H1 (cell line): ENCODE data around the gene CD48. TPM values are rescaled to one million over a fixed set of nuclear protein-coding genes. Genes with fewer than 3 reads are reported as not detected.

Experiments used
- CTCF ChIA-PET: fragments of 300-600 bp; sonication (Branson Sonifier 250); formaldehyde crosslinking; loops from one replicate; lab custom pipeline; 2021; ENCODE audit not compliant: partially characterized antibody; lab: Charles Lee
- POLR2A ChIA-PET: fragments of 300-600 bp; sonication (Branson Sonifier 250); formaldehyde crosslinking; loops from one replicate; lab custom pipeline; 2021; ENCODE audit warnings: inconsistent platforms; ENCODE audit not compliant: partially characterized antibody; lab: Charles Lee
- DNase-seq, 2 experiments: peaks; one replicate each; pipeline versions ENCODE4 v3.0.0 to v3.0.0-alpha.2; 2010 to 2022; ENCODE audit warnings: low spot score in 2 of 2, low read depth in 1 of 2, mixed read lengths in 1 of 2
- FAIRE-seq: peaks from 2 replicates; lab custom pipeline; 2011; peaks lifted over from hg19 to GRCh38; lab: Jason Lieb, UNC
- H2AFZ ChIP-seq: 2 replicates; pipeline ENCODE4 v1.8.1; 2012; ENCODE audit warnings: low read length, inconsistent platforms
- H2AK5ac ChIP-seq: 2 replicates; pipeline ENCODE4 v1.6.1; 2013; ENCODE audit warnings: low read depth, low read length
- H2BK120ac ChIP-seq: replicated peaks from 2 replicates; pipeline ENCODE3; 2013; ENCODE audit warnings: low read depth, low read length, inconsistent platforms
- H2BK12ac ChIP-seq: 2 replicates; pipeline ENCODE4 v1.6.1; 2013; ENCODE audit warnings: low read depth, low read length
- H2BK15ac ChIP-seq: 2 replicates; pipeline ENCODE4 v1.6.1; 2013; ENCODE audit warnings: low read length
- H2BK20ac ChIP-seq: 2 replicates; pipeline ENCODE4 v1.6.1; 2013; ENCODE audit warnings: low read length
- H2BK5ac ChIP-seq: 2 replicates; pipeline ENCODE4 v1.6.1; 2013; ENCODE audit warnings: low read depth, low read length
- H3K14ac ChIP-seq: 2 replicates; pipeline ENCODE4 v1.6.1; 2013; ENCODE audit warnings: inconsistent platforms; ENCODE audit not compliant: insufficient read length
- H3K18ac ChIP-seq: 2 replicates; pipeline ENCODE4 v1.6.1; 2013; ENCODE audit warnings: low read length; ENCODE audit errors: extremely low read depth
- H3K23ac ChIP-seq: 2 replicates; pipeline ENCODE4 v1.6.1; 2013; ENCODE audit warnings: inconsistent platforms; ENCODE audit not compliant: insufficient read length
- H3K23me2 ChIP-seq: 2 replicates; pipeline ENCODE4 v1.6.1; 2013; ENCODE audit warnings: low read depth, low read length
- H3K27ac ChIP-seq: 2 replicates; pipeline ENCODE4 v1.6.1; 2011; ENCODE audit warnings: low read depth, low read length, inconsistent platforms
- H3K27me3 ChIP-seq, 4 experiments: replicated peaks in 1 of 4; 1 replicate in 1 of 4; 2 replicates in 3 of 4; pipeline versions ENCODE4 v1.6.1 to v1.8.1; 2011 to 2013; ENCODE audit warnings: low read length in 3 of 4, mild to moderate bottlenecking in 3 of 4, inconsistent platforms in 2 of 4, mixed read lengths in 2 of 4, moderate library complexity in 1 of 4; ENCODE audit not compliant: control insufficient read depth in 3 of 4, insufficient read depth in 3 of 4; ENCODE audit errors: extremely low read depth in 1 of 4
- H3K36me3 ChIP-seq, 4 experiments: 2 replicates each; pipeline versions ENCODE4 v1.6.1 to v1.8.1; 2011 to 2013; ENCODE audit warnings: mild to moderate bottlenecking in 4 of 4, low read length in 3 of 4, moderate library complexity in 2 of 4, control low read depth in 1 of 4, inconsistent platforms in 1 of 4; ENCODE audit not compliant: insufficient read depth in 4 of 4, control insufficient read depth in 2 of 4
- H3K4ac ChIP-seq: replicated peaks from 2 replicates; pipeline ENCODE3; 2013; ENCODE audit warnings: low read length, low read depth, mixed read lengths, inconsistent platforms; ENCODE audit not compliant: insufficient read length
- H3K4me1 ChIP-seq, 4 experiments: replicated peaks in 1 of 4; 1 replicate in 1 of 4; 2 replicates in 3 of 4; pipeline versions ENCODE4 v1.6.1 to v1.8.1; 2011 to 2013; ENCODE audit warnings: low read length in 3 of 4, inconsistent platforms in 2 of 4, mixed read lengths in 1 of 4; ENCODE audit not compliant: insufficient read depth in 4 of 4, control insufficient read depth in 3 of 4
- H3K4me2 ChIP-seq, 2 experiments: 2 replicates each; pipeline versions ENCODE4 v1.6.1 to v1.8.1; 2011 to 2013; ENCODE audit warnings: low read depth in 2 of 2, low read length in 2 of 2, control low read depth in 1 of 2, inconsistent platforms in 1 of 2, mild to moderate bottlenecking in 1 of 2; ENCODE audit not compliant: insufficient read depth in 1 of 2
- H3K4me3 ChIP-seq, 4 experiments: fragments of 200-600, 300-600 bp in 1 of 4; sonication (generic), shearing (Covaris generic), sonication (Bioruptor Twin) in 1 of 4; 2 replicates each; pipeline versions ENCODE4 v1.5.1 to v1.8.1; 2011 to 2016; ENCODE audit warnings: low read length in 4 of 4, low read depth in 3 of 4, control low read depth in 2 of 4, inconsistent platforms in 2 of 4, mild to moderate bottlenecking in 2 of 4, mixed read lengths in 1 of 4, moderate library complexity in 1 of 4; ENCODE audit not compliant: insufficient read depth in 2 of 4; ENCODE audit errors: extremely low read depth in 1 of 4
- H3K56ac ChIP-seq: replicated peaks from 2 replicates; pipeline ENCODE3; 2013; ENCODE audit warnings: low read depth, mild to moderate bottlenecking, mixed read lengths, low read length, inconsistent platforms; ENCODE audit not compliant: insufficient read length
- H3K79me1 ChIP-seq: 2 replicates; pipeline ENCODE4 v1.6.1; 2013; ENCODE audit warnings: low read depth, low read length, control low read depth
- H3K79me2 ChIP-seq, 2 experiments: 2 replicates each; pipeline versions ENCODE4 v1.6.1 to v1.8.1; 2012 to 2013; ENCODE audit warnings: low read length in 2 of 2, mild to moderate bottlenecking in 2 of 2, inconsistent platforms in 1 of 2; ENCODE audit not compliant: insufficient read depth in 2 of 2, control insufficient read depth in 1 of 2
- H3K9ac ChIP-seq, 4 experiments: replicated peaks in 1 of 4; 1 replicate in 1 of 4; 2 replicates in 3 of 4; pipeline versions ENCODE4 v1.6.1 to v1.8.1; 2011 to 2013; ENCODE audit warnings: low read depth in 3 of 4, low read length in 3 of 4, control low read depth in 2 of 4, mild to moderate bottlenecking in 2 of 4, moderate library complexity in 2 of 4, inconsistent platforms in 1 of 4; ENCODE audit errors: extremely low read depth in 1 of 4
- H3K9me3 ChIP-seq, 2 experiments: 2 replicates each; pipeline versions ENCODE4 v1.6.1 to v1.8.1; 2012 to 2013; ENCODE audit warnings: mild to moderate bottlenecking in 2 of 2, moderate library complexity in 2 of 2, control low read depth in 1 of 2, inconsistent platforms in 1 of 2, low read depth in 1 of 2, low read length in 1 of 2, mixed read lengths in 1 of 2; ENCODE audit not compliant: insufficient read depth in 2 of 2
- H4K20me1 ChIP-seq, 2 experiments: replicated peaks in 1 of 2; 2 replicates each; pipeline versions ENCODE3 to v1.8.1; 2011 to 2013; ENCODE audit warnings: inconsistent platforms in 2 of 2, low read length in 2 of 2, mild to moderate bottlenecking in 1 of 2; ENCODE audit not compliant: insufficient read depth in 2 of 2, control insufficient read depth in 1 of 2
- H4K5ac ChIP-seq: 2 replicates; pipeline ENCODE4 v1.6.1; 2013; ENCODE audit warnings: low read length, low read depth, mixed read lengths, inconsistent platforms; ENCODE audit not compliant: insufficient read length
- H4K8ac ChIP-seq: 2 replicates; pipeline ENCODE4 v1.8.0; 2013; ENCODE audit warnings: mild to moderate bottlenecking, moderate library complexity, low read length, inconsistent platforms; ENCODE audit not compliant: insufficient read depth; ENCODE audit errors: extremely low read depth
- H4K91ac ChIP-seq: replicated peaks from 2 replicates; pipeline ENCODE3; 2013; ENCODE audit warnings: low read length, mixed read lengths, inconsistent platforms; ENCODE audit not compliant: insufficient read length
- ASH2L ChIP-seq: fragments of 200-600, 300-600 bp; sonication (generic); IDR thresholded peaks from one replicate; pipeline ENCODE4 v1.7.1; 2017; ENCODE audit warnings: low read length
- BACH1 ChIP-seq: IDR thresholded peaks from 2 replicates; pipeline ENCODE4 v1.6.1; 2012; ENCODE audit warnings: low read length, improper control_type of control experiment
- TBP ChIP-seq: IDR thresholded peaks from 2 replicates; pipeline ENCODE4 v1.6.1; 2011; ENCODE audit warnings: low read depth, low read length, improper control_type of control experiment
- YY1 ChIP-seq: IDR thresholded peaks from 2 replicates; pipeline ENCODE4 v1.6.1; 2011; ENCODE audit warnings: low read depth, mild to moderate bottlenecking, low read length
- WGBS, 2 experiments: shearing (Covaris generic) in 1 of 2; methylation state at CpG; one replicate each; pipeline versions ENCODE4 v1.1.6 to v1.1.7; 2013 to 2015; ENCODE audit warnings: low lambda C conversion rate in 2 of 2, mixed read lengths in 2 of 2, inconsistent platforms in 1 of 2, low coverage in 1 of 2, missing lambda C conversion rate in 1 of 2; ENCODE audit not compliant: insufficient replicate concordance in 2 of 2, insufficient coverage in 1 of 2, insufficient read length in 1 of 2; ENCODE audit errors: extremely low coverage in 1 of 2, missing lambda C conversion rate in 1 of 2; 5-methylcytosine and 5-hydroxymethylcytosine counted together
- polyA plus RNA-seq, 7 experiments: library from polyadenylated mRNA; depleted of rRNA in 3 of 7; stranded (reverse) in 5 of 7; unstranded in 2 of 7; fragments of >200 nt in 5 of 7; fragments of 200-250 nt in 2 of 7; gene quantifications; 1 replicate in 5 of 7; 2 replicates in 1 of 7; 4 replicates in 1 of 7; pipeline versions ENCODE4 v1.2.1 to v1.2.3, GENCODE V29; 2011 to 2013; ENCODE audit warnings: missing spikeins in 2 of 7, mixed read lengths in 2 of 7
- total RNA-seq: library from RNA; stranded (reverse); fragmentation: NEBNext Ultra II Directional; extraction: Animal tissue kit (Norgen Biotek cat#: 25700); gene quantifications from 2 replicates; pipeline ENCODE4 v1.2.1, GENCODE V29; 2021

CD48 gene
- total and polyA plus RNA-seq, 2 of the 8 experiments (the other 6 are each of a cell fraction or from before 2014, with no cell fraction given), result 0.08 TPM; not detected in 1

- 97% methylated on average over 2 of the region's 2 CpGs; no CpG with 5 or more reads in 1 of the 2 experiments for WGBS, 2 experiments
- H2BK20ac ChIP-seq, result no peak overlapping the region
- H2BK12ac ChIP-seq, result no peak overlapping the region
These were observed 26.6 kb upstream of the CD48 start for GRCh38 chr1:160738271-160738670.

More at GRCh38 chr1:160738271-160738670, 26.6 kb upstream of the CD48 start:
- no peak overlapping the region for H3K23ac ChIP-seq
- DNase-seq (no peak), FAIRE-seq (no peak)
- CTCF ChIA-PET, result interaction anchor here (0.7 to 2.7 kb wide), 6 partner anchors 10 to 213 kb away, joined by 3 to 9 read pairs (median 3); no protein-coding TSS in a partner anchor
- H2AFZ ChIP-seq, result no peak overlapping the region
- H4K91ac ChIP-seq, result no peak overlapping the region
- POLR2A ChIA-PET, result no interaction called here
- H4K20me1 ChIP-seq, result no peaks in the 10 kb centered on the region
- no peak overlapping the region for H2BK5ac ChIP-seq
- no peak overlapping the region for H3K9ac ChIP-seq
- no peak overlapping the region for H3K56ac ChIP-seq
- H3K79me2 ChIP-seq, result no peaks in the 10 kb centered on the region
- H2AK5ac ChIP-seq, result no peak overlapping the region
- H3K23me2 ChIP-seq, result no peaks in the 10 kb centered on the region
- no peaks in the 10 kb centered on the region for H3K4me1 ChIP-seq
- TF ChIP-seq BACH1, result no peak
- no peak for TF ChIP-seq ASH2L
- no peak for TF ChIP-seq YY1
- TF ChIP-seq TBP, result no peak
- H4K8ac ChIP-seq, result no peak overlapping the region
- no peak overlapping the region for H4K5ac ChIP-seq
- no peaks in the 10 kb centered on the region for H3K36me3 ChIP-seq
- H3K4me3 ChIP-seq, result no peak overlapping the region
- no peak overlapping the region for H3K14ac ChIP-seq
- no peak overlapping the region for H2BK15ac ChIP-seq
- no peak overlapping the region for H3K18ac ChIP-seq
- H2BK120ac ChIP-seq, result no peak overlapping the region
- no peak overlapping the region for H3K4me2 ChIP-seq
- no peaks in the 10 kb centered on the region for H3K79me1 ChIP-seq
- no peak overlapping the region for H3K27ac ChIP-seq
- H3K9me3 ChIP-seq, result no peaks in the 10 kb centered on the region
- H3K27me3 ChIP-seq, result no peaks in the 10 kb centered on the region
- H3K4ac ChIP-seq, result no peak overlapping the region
